ENCODE data around the gene C17orf67. TPM values are rescaled to one million over a fixed set of nuclear protein-coding genes. Genes with fewer than 3 reads are reported as not detected.

C17orf67 gene
- total and polyA plus RNA-seq, 10 donors: 2.0 to 10.4 (median 4.4) TPM

- DNase-seq: no peak
- Histone ChIP-seq H3K27ac (peak overlapping the region in 5 of 8 donors; percentile 26 to 78 (median 39)), H3K36me3 (no peaks in the 10 kb centered on the region), H3K27me3 (replicated peaks in 1 of 7) (no peaks in the 10 kb centered on the region), H3K4me1 (peaks cover 3 to 29% (median 11%) of the 10 kb centered on the region in 6 donors), H3K4me3 (no peak overlapping the region), H3K9me3 (no peaks in the 10 kb centered on the region)
- no peak for TF ChIP-seq CTCF (IDR thresholded peaks at IDR 0.05 in 8 of 11, conservative IDR thresholded peaks at IDR 0.05 in 3 of 11)
- no peak for TF ChIP-seq POLR2AphosphoS5 (IDR thresholded peaks at IDR 0.05)
- TF ChIP-seq POLR2A (IDR thresholded peaks at IDR 0.05): no peak
- WGBS, 5 donors: 66 to 77% (median 70%) methylated on average over 3 of the region's 3 CpGs
- intact Hi-C loops (cut with DNase I; ENCODE audit: low total_unique reads): no loop called here
Observed at GRCh38 chr17:56821847-56822534, 11.7 kb downstream of the C17orf67 start.

- no peaks in the 10 kb centered on the region for H3K27me3 ChIP-seq (replicated peaks in 1 of 7)
- H3K4me3 ChIP-seq: no peak overlapping the region
- TF ChIP-seq CTCF (IDR thresholded peaks at IDR 0.05 in 8 of 11, conservative IDR thresholded peaks at IDR 0.05 in 3 of 11): no peak
- no peak for TF ChIP-seq POLR2AphosphoS5 (IDR thresholded peaks at IDR 0.05)
- TF ChIP-seq POLR2A (IDR thresholded peaks at IDR 0.05): no peak
- H3K27ac ChIP-seq: peak overlapping the region in 1 of 8 donors; percentile 16
- H3K4me1 ChIP-seq: peaks cover 3 to 24% (median 8%) of the 10 kb centered on the region in 6 donors
- peak; percentile 47 for DNase-seq
- no peaks in the 10 kb centered on the region for H3K9me3 ChIP-seq
- intact Hi-C loops (cut with DNase I; ENCODE audit: low total_unique reads): no loop called here
- 74 to 84% (median 81%) methylated on average over 10 of the region's 10 CpGs for WGBS, 5 donors
- H3K36me3 ChIP-seq: no peaks in the 10 kb centered on the region
Observed at GRCh38 chr17:56820207-56820606, 13.5 kb downstream of the C17orf67 start.

GRCh38 chr17:56819431-56820145 lies 14.1 kb downstream of the C17orf67 start:
- peak; percentile 63 for DNase-seq
- no peaks in the 10 kb centered on the region for H3K27me3 ChIP-seq (replicated peaks in 1 of 7)
- H3K4me3 ChIP-seq: no peak overlapping the region
- intact Hi-C loops (cut with DNase I; ENCODE audit: low total_unique reads): loop anchor here (5.0 kb wide), 1 partner anchor 123 kb away; no protein-coding TSS in a partner anchor
- H3K4me1 ChIP-seq: peaks cover 3 to 24% (median 8%) of the 10 kb centered on the region in 6 donors
- no peaks in the 10 kb centered on the region for H3K36me3 ChIP-seq
- 20 to 28% (median 22%) methylated on average over 14 of the region's 14 CpGs for WGBS, 5 donors
- no peaks in the 10 kb centered on the region for H3K9me3 ChIP-seq
- H3K27ac ChIP-seq: peak overlapping the region in 1 of 8 donors; percentile 16
- TF ChIP-seq CTCF (IDR thresholded peaks at IDR 0.05 in 8 of 11, conservative IDR thresholded peaks at IDR 0.05 in 3 of 11) (peak; percentile 81 to 94 (median 92)), POLR2AphosphoS5 (IDR thresholded peaks at IDR 0.05) (peak in 1 of 3 donors; percentile 34), POLR2A (IDR thresholded peaks at IDR 0.05) (no peak)

- Histone ChIP-seq H3K4me1 (peaks cover 3 to 24% (median 8%) of the 10 kb centered on the region in 6 donors), H3K9me3 (no peaks in the 10 kb centered on the region), H3K36me3 (no peaks in the 10 kb centered on the region), H3K27ac (no peak overlapping the region), H3K27me3 (replicated peaks in 1 of 7) (no peaks in the 10 kb centered on the region), H3K4me3 (no peak overlapping the region)
- no peak for TF ChIP-seq CTCF (IDR thresholded peaks at IDR 0.05 in 8 of 11, conservative IDR thresholded peaks at IDR 0.05 in 3 of 11)
- TF ChIP-seq POLR2AphosphoS5 (IDR thresholded peaks at IDR 0.05): no peak
- peak; percentile 2 for DNase-seq
- WGBS, 5 donors: 93 to 97% (median 96%) methylated on average over 2 of the region's 2 CpGs
- intact Hi-C loops (cut with DNase I; ENCODE audit: low total_unique reads): loop anchor here (5.0 kb wide), 1 partner anchor 123 kb away; no protein-coding TSS in a partner anchor
Observed at GRCh38 chr17:56819030-56819429, 14.7 kb downstream of the C17orf67 start.

All from spleen (tissue), 11 donors.